SK-N-MC (cell line): Measurements from ENCODE around the gene CIB4.

ENCODE experiments used
- EZH2 ChIP-seq: fragments of 200-600 bp; sonication (generic); IDR thresholded peaks from one replicate; pipeline ENCODE4 v1.6.1; 2017; ENCODE audit warnings: antibody characterized with exemption
- POLR2AphosphoS5 ChIP-seq: IDR thresholded peaks from 2 replicates; pipeline ENCODE4 v1.6.1; 2012; ENCODE audit warnings: mild to moderate bottlenecking, low read depth, low read length, borderline replicate concordance

- TF ChIP-seq EZH2: no peak
- TF ChIP-seq POLR2AphosphoS5: no peak
Observed at GRCh38 chr2:26572591-26572990, 68.6 kb downstream of the CIB4 start.
